Uterus (tissue), 2 donors: Measurements from ENCODE around the gene NCOR2.

Experiments used
- POLR2A ChIP-seq, 2 donors: fragments of 450-650 bp; IDR thresholded peaks; one replicate each; pipeline ENCODE4 v1.6.1; 2016; ENCODE audit warnings: antibody characterized with exemption in 2 of 2, mild to moderate bottlenecking in 1 of 2, moderate library complexity in 1 of 2
- TF ChIP-seq, protein P1 (sequence below), 4 experiments: fragments of 200-600 bp in 2 of 4; fragments of 450-650 bp in 2 of 4; sonication (generic) in 2 of 4; IDR thresholded peaks; one replicate each; pipeline ENCODE4 v1.5.1; 2016 to 2019; ENCODE audit warnings: antibody characterized with exemption in 4 of 4, mild to moderate bottlenecking in 2 of 4, moderate library complexity in 1 of 4

DNA sequence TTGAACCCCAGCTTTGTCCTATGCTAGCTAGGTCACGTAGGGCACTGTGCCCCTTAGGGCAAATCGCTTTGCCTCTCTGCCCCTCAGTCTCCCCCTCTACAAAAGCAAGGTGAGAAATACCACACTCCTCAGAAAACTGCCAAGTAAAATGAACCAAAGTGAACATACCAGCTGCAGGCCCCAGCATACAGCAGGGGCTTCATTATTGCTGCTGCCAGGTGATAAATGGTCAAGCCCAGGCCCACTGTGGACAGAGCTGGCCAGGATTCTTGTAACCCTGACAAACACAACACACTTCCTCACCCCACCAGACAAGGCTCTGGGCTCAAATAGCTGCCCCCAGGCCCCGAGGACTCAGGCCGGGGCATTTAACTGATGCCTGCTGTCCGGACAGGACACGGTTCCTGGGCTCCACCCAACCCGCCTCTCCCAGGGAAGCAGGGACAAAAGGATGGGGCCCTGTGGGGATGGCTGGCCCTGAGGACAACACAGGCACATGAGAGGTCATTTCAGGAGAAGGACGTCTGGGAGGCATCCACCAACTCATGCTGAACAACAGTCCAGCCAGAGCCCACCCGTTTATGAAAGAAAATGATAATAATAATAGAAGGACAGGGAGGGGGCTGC is 36.7 kb downstream of the NCOR2 start:
- TF ChIP-seq, protein P1, sequence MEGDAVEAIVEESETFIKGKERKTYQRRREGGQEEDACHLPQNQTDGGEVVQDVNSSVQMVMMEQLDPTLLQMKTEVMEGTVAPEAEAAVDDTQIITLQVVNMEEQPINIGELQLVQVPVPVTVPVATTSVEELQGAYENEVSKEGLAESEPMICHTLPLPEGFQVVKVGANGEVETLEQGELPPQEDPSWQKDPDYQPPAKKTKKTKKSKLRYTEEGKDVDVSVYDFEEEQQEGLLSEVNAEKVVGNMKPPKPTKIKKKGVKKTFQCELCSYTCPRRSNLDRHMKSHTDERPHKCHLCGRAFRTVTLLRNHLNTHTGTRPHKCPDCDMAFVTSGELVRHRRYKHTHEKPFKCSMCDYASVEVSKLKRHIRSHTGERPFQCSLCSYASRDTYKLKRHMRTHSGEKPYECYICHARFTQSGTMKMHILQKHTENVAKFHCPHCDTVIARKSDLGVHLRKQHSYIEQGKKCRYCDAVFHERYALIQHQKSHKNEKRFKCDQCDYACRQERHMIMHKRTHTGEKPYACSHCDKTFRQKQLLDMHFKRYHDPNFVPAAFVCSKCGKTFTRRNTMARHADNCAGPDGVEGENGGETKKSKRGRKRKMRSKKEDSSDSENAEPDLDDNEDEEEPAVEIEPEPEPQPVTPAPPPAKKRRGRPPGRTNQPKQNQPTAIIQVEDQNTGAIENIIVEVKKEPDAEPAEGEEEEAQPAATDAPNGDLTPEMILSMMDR (IDR thresholded peaks at IDR 0.05) = no peak
- no peak for TF ChIP-seq POLR2A (IDR thresholded peaks at IDR 0.05)
